H1 (cell line): ENCODE results near the gene MAGI1. TPM values are rescaled to one million over a fixed set of nuclear protein-coding genes. Genes with fewer than 3 reads are reported as not detected.

ENCODE experiments used
- CTBP2 ChIP-seq: IDR thresholded peaks from 2 replicates; pipeline ENCODE4 v1.7.0; 2011; ENCODE audit warnings: borderline replicate concordance, mild to moderate bottlenecking, moderate library complexity, mixed read lengths, low read length; ENCODE audit not compliant: insufficient read depth, insufficient read length
- JUN ChIP-seq: IDR thresholded peaks from 2 replicates; pipeline ENCODE4 v1.6.1; 2011; ENCODE audit warnings: low read depth, mild to moderate bottlenecking, improper control_type of control experiment, low read length
- SP2 ChIP-seq: IDR thresholded peaks from 2 replicates; pipeline ENCODE4 v1.6.1; 2012; ENCODE audit warnings: mild to moderate bottlenecking, low read length, inconsistent platforms
- TAF1 ChIP-seq: IDR thresholded peaks from 2 replicates; pipeline ENCODE4 v1.6.1; 2011; ENCODE audit warnings: mild to moderate bottlenecking, low read depth, low read length
- polyA plus RNA-seq, 7 experiments: library from polyadenylated mRNA; depleted of rRNA in 3 of 7; stranded (reverse) in 5 of 7; unstranded in 2 of 7; fragments of >200 nt in 5 of 7; fragments of 200-250 nt in 2 of 7; gene quantifications; 1 replicate in 5 of 7; 2 replicates in 1 of 7; 4 replicates in 1 of 7; pipeline versions ENCODE4 v1.2.1 to v1.2.3, GENCODE V29; 2011 to 2013; ENCODE audit warnings: missing spikeins in 2 of 7, mixed read lengths in 2 of 7
- total RNA-seq: library from RNA; stranded (reverse); fragmentation: NEBNext Ultra II Directional; extraction: Animal tissue kit (Norgen Biotek cat#: 25700); gene quantifications from 2 replicates; pipeline ENCODE4 v1.2.1, GENCODE V29; 2021

MAGI1 gene
- total and polyA plus RNA-seq, 2 of the 8 experiments (the other 6 are each of a cell fraction or from before 2014, with no cell fraction given) = 19.8 to 78.0 TPM

DNA sequence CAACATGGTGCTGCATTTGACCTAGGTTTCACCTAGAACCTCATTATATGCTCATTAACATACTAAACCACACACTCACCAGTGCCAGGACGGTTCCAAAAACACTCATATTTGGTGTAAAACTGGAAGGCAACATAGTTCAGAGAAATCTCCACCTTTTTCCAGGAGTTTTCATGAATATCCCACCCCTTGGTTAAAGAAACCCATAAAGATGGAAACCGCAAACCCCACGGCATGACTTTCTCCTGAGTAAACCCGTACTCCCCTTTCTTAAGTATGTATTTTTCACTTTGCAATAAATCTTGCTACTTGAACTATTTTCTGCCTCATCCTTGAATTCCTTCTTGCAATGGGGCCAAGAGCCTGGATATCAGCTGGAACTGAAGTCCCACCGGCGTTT is 379.3 kb downstream of the MAGI1 start (continued):
- no peak for TF ChIP-seq JUN
- no peak for TF ChIP-seq CTBP2
- TF ChIP-seq SP2 = no peak
- no peak for TF ChIP-seq TAF1
- TF ChIP-seq, all 59 proteins: peak for 0
